HG03354 (cell line): ENCODE data around the gene ARID5A.
A peak's percentile ranks its signal among the peaks of the same experiment; 100 is the strongest.
"Not testable (repeated sequence)": the region's sequence is repeated elsewhere in the genome, so short reads cannot be mapped to it uniquely, and the experiment has no call there.

Experiments
- ATAC-seq: cut with Tn5 transposase; IDR thresholded peaks from one replicate; pipeline ENCODE4 v1.9.1; 2021; ENCODE audit warnings: mild to moderate bottlenecking; ENCODE audit not compliant: unreplicated experiment, poor library complexity, severe bottlenecking

ARID5A gene

GRCh38 chr2:96536445-96537065 lies at the start of gene ARID5A:
TSS of gene ARID5A (plus strand) at chr2:96536752. CDS start at chr2:96536827, 75 bp downstream.
- ATAC-seq: peak; percentile 59

- no peak for ATAC-seq
Measured at GRCh38 chr2:96489261-96489660, 47.3 kb upstream of the ARID5A start.

- no peak for ATAC-seq
Measured at GRCh38 chr2:96489663-96490062, 46.9 kb upstream of the ARID5A start.

GRCh38 chr2:96491860-96492497 lies 44.6 kb upstream of the ARID5A start:
- no peak for ATAC-seq

- ATAC-seq: no peak
Measured at GRCh38 chr2:96493072-96493471, 43.5 kb upstream of the ARID5A start.

GRCh38 chr2:96494188-96494587 lies 42.4 kb upstream of the ARID5A start:
- no peak for ATAC-seq

- ATAC-seq: no peak
Measured at GRCh38 chr2:96495982-96496629, 40.4 kb upstream of the ARID5A start.

GRCh38 chr2:96498021-96498431 lies 38.5 kb upstream of the ARID5A start:
- ATAC-seq: no peak

GRCh38 chr2:96498611-96499010 lies 37.9 kb upstream of the ARID5A start:
- ATAC-seq: not testable (repeated sequence)

- ATAC-seq: no peak
Measured at GRCh38 chr2:96499061-96499960, 37.2 kb upstream of the ARID5A start.

GRCh38 chr2:96500385-96501066 lies 36.0 kb upstream of the ARID5A start:
- no peak for ATAC-seq

- no peak for ATAC-seq
Measured at GRCh38 chr2:96501471-96501874, 35.1 kb upstream of the ARID5A start.

GRCh38 chr2:96501886-96502810 lies 34.4 kb upstream of the ARID5A start:
- ATAC-seq: no peak

- ATAC-seq: no peak
Measured at GRCh38 chr2:96502891-96503636, 33.5 kb upstream of the ARID5A start.

GRCh38 chr2:96503637-96504243 lies 32.8 kb upstream of the ARID5A start:
- ATAC-seq: no peak

GRCh38 chr2:96505231-96505889 lies 31.2 kb upstream of the ARID5A start, which contains the start of gene NEURL3:
TSS of gene NEURL3 (minus strand) at chr2:96505357. CDS start at chr2:96505286, 71 bp downstream.
- ATAC-seq: no peak
